CD14-positive monocyte (primary cell): ENCODE results near the gene LZTFL1. TPM values are rescaled to one million over a fixed set of nuclear protein-coding genes. Genes with fewer than 3 reads are reported as not detected.

Source experiments
- DNase-seq, 3 donors: peaks; one replicate each; pipeline ENCODE4 v3.0.0-alpha.2; 2011 to 2022
- H2AFZ ChIP-seq: 2 replicates; pipeline ENCODE4 v1.6.0; 2012; ENCODE audit warnings: mild to moderate bottlenecking, low read depth, low read length, inconsistent platforms; ENCODE audit not compliant: insufficient read depth, poor library complexity, severe bottlenecking
- H3K27ac ChIP-seq, 2 donors: 1 replicate in 1 of 2; 2 replicates in 1 of 2; pipeline ENCODE4 v1.5.1; 2012 to 2013; ENCODE audit warnings: low read length in 2 of 2, control low read depth in 1 of 2, inconsistent platforms in 1 of 2, low read depth in 1 of 2, mild to moderate bottlenecking in 1 of 2
- H3K27me3 ChIP-seq, 2 donors: one replicate each; pipeline versions ENCODE4 v1.6.0 to v1.6.1; 2011 to 2013; ENCODE audit warnings: low read length in 2 of 2; ENCODE audit not compliant: control insufficient read depth in 2 of 2, insufficient read depth in 2 of 2
- H3K36me3 ChIP-seq, 2 donors: replicated peaks in 1 of 2; 1 replicate in 1 of 2; 2 replicates in 1 of 2; pipeline versions ENCODE4 v1.5.1 to v1.6.1; 2012 to 2013; ENCODE audit warnings: low read length in 2 of 2, control low read depth in 1 of 2, inconsistent platforms in 1 of 2, mild to moderate bottlenecking in 1 of 2; ENCODE audit not compliant: insufficient read depth in 2 of 2, control insufficient read depth in 1 of 2
- H3K4me1 ChIP-seq, 2 donors: 1 replicate in 1 of 2; 2 replicates in 1 of 2; pipeline versions ENCODE4 v1.5.1 to v1.6.1; 2012 to 2013; ENCODE audit warnings: low read length in 2 of 2, control low read depth in 1 of 2, inconsistent platforms in 1 of 2, mild to moderate bottlenecking in 1 of 2, moderate library complexity in 1 of 2; ENCODE audit not compliant: insufficient read depth in 2 of 2, control insufficient read depth in 1 of 2
- H3K4me2 ChIP-seq: replicated peaks from 2 replicates; pipeline ENCODE3; 2012; ENCODE audit warnings: low read length, moderate library complexity, mild to moderate bottlenecking; ENCODE audit not compliant: poor library complexity, severe bottlenecking; ENCODE audit errors: extremely low read depth
- H3K4me3 ChIP-seq, 3 experiments: fragments of 200-600 bp in 1 of 3; sonication (generic) in 1 of 3; replicated peaks in 1 of 3; 1 replicate in 2 of 3; 2 replicates in 1 of 3; pipeline ENCODE4 v1.5.1; 2011 to 2013; ENCODE audit warnings: low read length in 3 of 3, mild to moderate bottlenecking in 3 of 3, control low read depth in 2 of 3, low read depth in 2 of 3, inconsistent platforms in 1 of 3, moderate library complexity in 1 of 3
- H3K79me2 ChIP-seq: 2 replicates; pipeline ENCODE4 v1.6.0; 2012; ENCODE audit warnings: mild to moderate bottlenecking, control low read depth, inconsistent platforms, low read length, moderate library complexity; ENCODE audit not compliant: insufficient read depth
- H3K9ac ChIP-seq: 2 replicates; pipeline ENCODE4 v1.6.0; 2017; ENCODE audit warnings: low read length, mild to moderate bottlenecking; ENCODE audit not compliant: insufficient read depth, poor library complexity, severe bottlenecking
- H3K9me3 ChIP-seq, 2 donors: replicated peaks in 1 of 2; 1 replicate in 1 of 2; 2 replicates in 1 of 2; pipeline versions ENCODE4 v1.5.1 to v1.6.1; 2012 to 2013; ENCODE audit warnings: low read length in 2 of 2, control low read depth in 1 of 2; ENCODE audit not compliant: control insufficient read depth in 1 of 2, insufficient read depth in 1 of 2
- H4K20me1 ChIP-seq: 2 replicates; pipeline ENCODE4 v1.6.0; 2012; ENCODE audit warnings: mild to moderate bottlenecking, low read length, control low read depth, moderate library complexity; ENCODE audit not compliant: insufficient read depth
- H3K27ac Mint-ChIP-seq, 7 donors: one replicate each; pipeline ENCODE4 v1.8.0; 2020; ENCODE audit warnings: mild to moderate bottlenecking in 7 of 7, mixed read lengths in 7 of 7, moderate library complexity in 6 of 7, inconsistent platforms in 2 of 7
- H3K27me3 Mint-ChIP-seq, 3 donors: one replicate each; pipeline ENCODE4 v1.8.0; 2021 to 2022; ENCODE audit warnings: low read depth in 3 of 3, mild to moderate bottlenecking in 3 of 3, mixed read lengths in 3 of 3, moderate library complexity in 3 of 3, inconsistent platforms in 1 of 3
- H3K36me3 Mint-ChIP-seq, 2 donors: one replicate each; pipeline ENCODE4 v1.8.0; 2020; ENCODE audit warnings: mixed read lengths in 2 of 2, inconsistent platforms in 1 of 2, mild to moderate bottlenecking in 1 of 2
- H3K4me1 Mint-ChIP-seq: one replicate; pipeline ENCODE4 v1.8.0; 2020; ENCODE audit warnings: mild to moderate bottlenecking, mixed read lengths
- H3K4me3 Mint-ChIP-seq, 2 donors: one replicate each; pipeline ENCODE4 v1.8.0; 2020; ENCODE audit warnings: mild to moderate bottlenecking in 2 of 2, mixed read lengths in 2 of 2, moderate library complexity in 1 of 2
- H3K9me3 Mint-ChIP-seq, 7 donors: one replicate each; pipeline ENCODE4 v1.8.0; 2020 to 2022; ENCODE audit warnings: mixed read lengths in 7 of 7, mild to moderate bottlenecking in 6 of 7, moderate library complexity in 6 of 7, inconsistent platforms in 2 of 7
- CTCF ChIP-seq: fragments of 200-600 bp; IDR thresholded peaks from one replicate; pipeline ENCODE4 v1.8.0; 2022; ENCODE audit warnings: antibody characterized with exemption, mild to moderate bottlenecking
- WGBS: methylation state at CpG from one replicate; pipeline ENCODE4 v1.1.5; 2013; ENCODE audit warnings: missing lambda C conversion rate; ENCODE audit not compliant: insufficient coverage; 5-methylcytosine and 5-hydroxymethylcytosine counted together
- intact Hi-C, 2 donors: fragments of 100-400 bp; cut with micrococcal nuclease; formaldehyde crosslinking; loops; one replicate each; pipeline versions ENCODE4 v1.15.0 to v1.15.1; 2023
- polyA plus RNA-seq, 3 donors: library from polyadenylated mRNA; depleted of rRNA in 1 of 3; unstranded in 2 of 3; stranded (reverse) in 1 of 3; fragments of 300-500 nt in 2 of 3; fragments of >200 nt in 1 of 3; fragmentation: Illumina TruSeq in 2 of 3; gene quantifications; 1 replicate in 2 of 3; 2 replicates in 1 of 3; pipeline ENCODE4 v1.2.3, GENCODE V29; 2012 to 2021

The LZTFL1 gene
- polyA plus RNA-seq, 3 donors = 7.3 to 10.5 (median 7.5) TPM

- Histone ChIP-seq H3K9me3 (peaks cover 5 to 11% of the 10 kb centered on the region in 2 donors), H2AFZ (no peak overlapping the region), H3K27me3 (no peaks in the 10 kb centered on the region), H4K20me1 (no peaks in the 10 kb centered on the region), H3K27ac (no peak overlapping the region), H3K79me2 (no peaks in the 10 kb centered on the region), H3K4me3 (no peak overlapping the region), H3K9ac (no peak overlapping the region), H3K4me1 (no peaks in the 10 kb centered on the region), H3K36me3 (no peaks in the 10 kb centered on the region), H3K4me2 (no peak overlapping the region)
- no peak overlapping the region for H3K27ac Mint-ChIP-seq
- peaks cover 0 to 5% (median 4%) of the 10 kb centered on the region in 3 donors for H3K27me3 Mint-ChIP-seq
- intact Hi-C loops = no loop called here
- DNase-seq = no peak
- H3K4me1 Mint-ChIP-seq = peaks cover 7% of the 10 kb centered on the region
- 100% methylated on average over 1 of the region's 2 CpGs for WGBS
- H3K4me3 Mint-ChIP-seq = peak overlapping the region in 1 of 2 donors; percentile 25
- peaks cover 10 to 31% (median 23%) of the 10 kb centered on the region in 7 donors for H3K9me3 Mint-ChIP-seq
- TF ChIP-seq CTCF = no peak
- no peaks in the 10 kb centered on the region for H3K36me3 Mint-ChIP-seq
Measured at GRCh38 chr3:45787551-45787950, 54.4 kb downstream of the LZTFL1 start.

GRCh38 chr3:45786801-45787495 lies 55.0 kb downstream of the LZTFL1 start:
- H4K20me1 ChIP-seq = no peaks in the 10 kb centered on the region
- DNase-seq = no peak
- H3K4me1 Mint-ChIP-seq = peaks cover 7% of the 10 kb centered on the region
- no peaks in the 10 kb centered on the region for H3K27me3 ChIP-seq
- H3K9me3 Mint-ChIP-seq = peaks cover 10 to 31% (median 23%) of the 10 kb centered on the region in 7 donors
- no peak overlapping the region for H3K27ac ChIP-seq
- no peaks in the 10 kb centered on the region for H3K36me3 Mint-ChIP-seq
- H3K27me3 Mint-ChIP-seq = peaks cover under 1 to 4% (median 3%) of the 10 kb centered on the region in 3 donors
- 100% methylated on average over 2 of the region's 4 CpGs for WGBS
- H3K9me3 ChIP-seq = peaks cover 5 to 11% of the 10 kb centered on the region in 2 donors
- H3K4me3 Mint-ChIP-seq = no peak overlapping the region
- no peaks in the 10 kb centered on the region for H3K4me1 ChIP-seq
- no peaks in the 10 kb centered on the region for H3K36me3 ChIP-seq
- TF ChIP-seq CTCF = no peak
- H3K4me3 ChIP-seq = no peak overlapping the region
- H3K9ac ChIP-seq = no peak overlapping the region
- H3K4me2 ChIP-seq = no peak overlapping the region
- intact Hi-C loops = no loop called here
- no peaks in the 10 kb centered on the region for H3K79me2 ChIP-seq
- H3K27ac Mint-ChIP-seq = no peak overlapping the region
- no peak overlapping the region for H2AFZ ChIP-seq
